H1 (cell line): ENCODE results near the gene TYSND1. TPM values are rescaled to one million over a fixed set of nuclear protein-coding genes. Genes with fewer than 3 reads are reported as not detected.

Experiments
- CTCF ChIA-PET: fragments of 300-600 bp; sonication (Branson Sonifier 250); formaldehyde crosslinking; loops from one replicate; lab custom pipeline; 2021; ENCODE audit not compliant: partially characterized antibody; lab: Charles Lee
- POLR2A ChIA-PET: fragments of 300-600 bp; sonication (Branson Sonifier 250); formaldehyde crosslinking; loops from one replicate; lab custom pipeline; 2021; ENCODE audit warnings: inconsistent platforms; ENCODE audit not compliant: partially characterized antibody; lab: Charles Lee
- DNase-seq, 2 experiments: peaks; one replicate each; pipeline versions ENCODE4 v3.0.0 to v3.0.0-alpha.2; 2010 to 2022; ENCODE audit warnings: low spot score in 2 of 2, low read depth in 1 of 2, mixed read lengths in 1 of 2
- FAIRE-seq: peaks from 2 replicates; lab custom pipeline; 2011; peaks lifted over from hg19 to GRCh38; lab: Jason Lieb, UNC
- H2AFZ ChIP-seq: 2 replicates; pipeline ENCODE4 v1.8.1; 2012; ENCODE audit warnings: low read length, inconsistent platforms
- H2AK5ac ChIP-seq: 2 replicates; pipeline ENCODE4 v1.6.1; 2013; ENCODE audit warnings: low read depth, low read length
- H2BK120ac ChIP-seq: replicated peaks from 2 replicates; pipeline ENCODE3; 2013; ENCODE audit warnings: low read depth, low read length, inconsistent platforms
- H2BK12ac ChIP-seq: 2 replicates; pipeline ENCODE4 v1.6.1; 2013; ENCODE audit warnings: low read depth, low read length
- H2BK15ac ChIP-seq: 2 replicates; pipeline ENCODE4 v1.6.1; 2013; ENCODE audit warnings: low read length
- H2BK20ac ChIP-seq: 2 replicates; pipeline ENCODE4 v1.6.1; 2013; ENCODE audit warnings: low read length
- H2BK5ac ChIP-seq: 2 replicates; pipeline ENCODE4 v1.6.1; 2013; ENCODE audit warnings: low read depth, low read length
- H3K14ac ChIP-seq: 2 replicates; pipeline ENCODE4 v1.6.1; 2013; ENCODE audit warnings: inconsistent platforms; ENCODE audit not compliant: insufficient read length
- H3K18ac ChIP-seq: 2 replicates; pipeline ENCODE4 v1.6.1; 2013; ENCODE audit warnings: low read length; ENCODE audit errors: extremely low read depth
- H3K23ac ChIP-seq: 2 replicates; pipeline ENCODE4 v1.6.1; 2013; ENCODE audit warnings: inconsistent platforms; ENCODE audit not compliant: insufficient read length
- H3K23me2 ChIP-seq: 2 replicates; pipeline ENCODE4 v1.6.1; 2013; ENCODE audit warnings: low read depth, low read length
- H3K27ac ChIP-seq: 2 replicates; pipeline ENCODE4 v1.6.1; 2011; ENCODE audit warnings: low read depth, low read length, inconsistent platforms
- H3K27me3 ChIP-seq, 4 experiments: replicated peaks in 1 of 4; 1 replicate in 1 of 4; 2 replicates in 3 of 4; pipeline versions ENCODE4 v1.6.1 to v1.8.1; 2011 to 2013; ENCODE audit warnings: low read length in 3 of 4, mild to moderate bottlenecking in 3 of 4, inconsistent platforms in 2 of 4, mixed read lengths in 2 of 4, moderate library complexity in 1 of 4; ENCODE audit not compliant: control insufficient read depth in 3 of 4, insufficient read depth in 3 of 4; ENCODE audit errors: extremely low read depth in 1 of 4
- H3K36me3 ChIP-seq, 4 experiments: 2 replicates each; pipeline versions ENCODE4 v1.6.1 to v1.8.1; 2011 to 2013; ENCODE audit warnings: mild to moderate bottlenecking in 4 of 4, low read length in 3 of 4, moderate library complexity in 2 of 4, control low read depth in 1 of 4, inconsistent platforms in 1 of 4; ENCODE audit not compliant: insufficient read depth in 4 of 4, control insufficient read depth in 2 of 4
- H3K4ac ChIP-seq: replicated peaks from 2 replicates; pipeline ENCODE3; 2013; ENCODE audit warnings: low read length, low read depth, mixed read lengths, inconsistent platforms; ENCODE audit not compliant: insufficient read length
- H3K4me1 ChIP-seq, 4 experiments: replicated peaks in 1 of 4; 1 replicate in 1 of 4; 2 replicates in 3 of 4; pipeline versions ENCODE4 v1.6.1 to v1.8.1; 2011 to 2013; ENCODE audit warnings: low read length in 3 of 4, inconsistent platforms in 2 of 4, mixed read lengths in 1 of 4; ENCODE audit not compliant: insufficient read depth in 4 of 4, control insufficient read depth in 3 of 4
- H3K4me2 ChIP-seq, 2 experiments: 2 replicates each; pipeline versions ENCODE4 v1.6.1 to v1.8.1; 2011 to 2013; ENCODE audit warnings: low read depth in 2 of 2, low read length in 2 of 2, control low read depth in 1 of 2, inconsistent platforms in 1 of 2, mild to moderate bottlenecking in 1 of 2; ENCODE audit not compliant: insufficient read depth in 1 of 2
- H3K4me3 ChIP-seq, 4 experiments: fragments of 200-600, 300-600 bp in 1 of 4; sonication (generic), shearing (Covaris generic), sonication (Bioruptor Twin) in 1 of 4; 2 replicates each; pipeline versions ENCODE4 v1.5.1 to v1.8.1; 2011 to 2016; ENCODE audit warnings: low read length in 4 of 4, low read depth in 3 of 4, control low read depth in 2 of 4, inconsistent platforms in 2 of 4, mild to moderate bottlenecking in 2 of 4, mixed read lengths in 1 of 4, moderate library complexity in 1 of 4; ENCODE audit not compliant: insufficient read depth in 2 of 4; ENCODE audit errors: extremely low read depth in 1 of 4
- H3K56ac ChIP-seq: replicated peaks from 2 replicates; pipeline ENCODE3; 2013; ENCODE audit warnings: low read depth, mild to moderate bottlenecking, mixed read lengths, low read length, inconsistent platforms; ENCODE audit not compliant: insufficient read length
- H3K79me1 ChIP-seq: 2 replicates; pipeline ENCODE4 v1.6.1; 2013; ENCODE audit warnings: low read depth, low read length, control low read depth
- H3K79me2 ChIP-seq, 2 experiments: 2 replicates each; pipeline versions ENCODE4 v1.6.1 to v1.8.1; 2012 to 2013; ENCODE audit warnings: low read length in 2 of 2, mild to moderate bottlenecking in 2 of 2, inconsistent platforms in 1 of 2; ENCODE audit not compliant: insufficient read depth in 2 of 2, control insufficient read depth in 1 of 2
- H3K9ac ChIP-seq, 4 experiments: replicated peaks in 1 of 4; 1 replicate in 1 of 4; 2 replicates in 3 of 4; pipeline versions ENCODE4 v1.6.1 to v1.8.1; 2011 to 2013; ENCODE audit warnings: low read depth in 3 of 4, low read length in 3 of 4, control low read depth in 2 of 4, mild to moderate bottlenecking in 2 of 4, moderate library complexity in 2 of 4, inconsistent platforms in 1 of 4; ENCODE audit errors: extremely low read depth in 1 of 4
- H3K9me3 ChIP-seq, 2 experiments: 2 replicates each; pipeline versions ENCODE4 v1.6.1 to v1.8.1; 2012 to 2013; ENCODE audit warnings: mild to moderate bottlenecking in 2 of 2, moderate library complexity in 2 of 2, control low read depth in 1 of 2, inconsistent platforms in 1 of 2, low read depth in 1 of 2, low read length in 1 of 2, mixed read lengths in 1 of 2; ENCODE audit not compliant: insufficient read depth in 2 of 2
- H4K20me1 ChIP-seq, 2 experiments: replicated peaks in 1 of 2; 2 replicates each; pipeline versions ENCODE3 to v1.8.1; 2011 to 2013; ENCODE audit warnings: inconsistent platforms in 2 of 2, low read length in 2 of 2, mild to moderate bottlenecking in 1 of 2; ENCODE audit not compliant: insufficient read depth in 2 of 2, control insufficient read depth in 1 of 2
- H4K5ac ChIP-seq: 2 replicates; pipeline ENCODE4 v1.6.1; 2013; ENCODE audit warnings: low read length, low read depth, mixed read lengths, inconsistent platforms; ENCODE audit not compliant: insufficient read length
- H4K8ac ChIP-seq: 2 replicates; pipeline ENCODE4 v1.8.0; 2013; ENCODE audit warnings: mild to moderate bottlenecking, moderate library complexity, low read length, inconsistent platforms; ENCODE audit not compliant: insufficient read depth; ENCODE audit errors: extremely low read depth
- H4K91ac ChIP-seq: replicated peaks from 2 replicates; pipeline ENCODE3; 2013; ENCODE audit warnings: low read length, mixed read lengths, inconsistent platforms; ENCODE audit not compliant: insufficient read length
- ATF2 ChIP-seq: IDR thresholded peaks from 2 replicates; pipeline ENCODE4 v1.6.1; 2012; ENCODE audit warnings: low read length, inconsistent platforms
- BCL11A ChIP-seq, 2 experiments: IDR thresholded peaks; one replicate each; pipeline ENCODE4 v1.6.1; 2011; ENCODE audit warnings: low read depth in 2 of 2, low read length in 2 of 2, mild to moderate bottlenecking in 2 of 2
- CHD2 ChIP-seq: IDR thresholded peaks from 2 replicates; pipeline ENCODE4 v1.6.1; 2012; ENCODE audit warnings: low read length, improper control_type of control experiment
- WGBS, 2 experiments: shearing (Covaris generic) in 1 of 2; methylation state at CpG; one replicate each; pipeline versions ENCODE4 v1.1.6 to v1.1.7; 2013 to 2015; ENCODE audit warnings: low lambda C conversion rate in 2 of 2, mixed read lengths in 2 of 2, inconsistent platforms in 1 of 2, low coverage in 1 of 2, missing lambda C conversion rate in 1 of 2; ENCODE audit not compliant: insufficient replicate concordance in 2 of 2, insufficient coverage in 1 of 2, insufficient read length in 1 of 2; ENCODE audit errors: extremely low coverage in 1 of 2, missing lambda C conversion rate in 1 of 2; 5-methylcytosine and 5-hydroxymethylcytosine counted together
- polyA plus RNA-seq, 7 experiments: library from polyadenylated mRNA; depleted of rRNA in 3 of 7; stranded (reverse) in 5 of 7; unstranded in 2 of 7; fragments of >200 nt in 5 of 7; fragments of 200-250 nt in 2 of 7; gene quantifications; 1 replicate in 5 of 7; 2 replicates in 1 of 7; 4 replicates in 1 of 7; pipeline versions ENCODE4 v1.2.1 to v1.2.3, GENCODE V29; 2011 to 2013; ENCODE audit warnings: missing spikeins in 2 of 7, mixed read lengths in 2 of 7
- total RNA-seq: library from RNA; stranded (reverse); fragmentation: NEBNext Ultra II Directional; extraction: Animal tissue kit (Norgen Biotek cat#: 25700); gene quantifications from 2 replicates; pipeline ENCODE4 v1.2.1, GENCODE V29; 2021

TYSND1 gene
- total and polyA plus RNA-seq, 2 of the 8 experiments (the other 6 are each of a cell fraction or from before 2014, with no cell fraction given), result 11.9 to 15.0 TPM

DNA sequence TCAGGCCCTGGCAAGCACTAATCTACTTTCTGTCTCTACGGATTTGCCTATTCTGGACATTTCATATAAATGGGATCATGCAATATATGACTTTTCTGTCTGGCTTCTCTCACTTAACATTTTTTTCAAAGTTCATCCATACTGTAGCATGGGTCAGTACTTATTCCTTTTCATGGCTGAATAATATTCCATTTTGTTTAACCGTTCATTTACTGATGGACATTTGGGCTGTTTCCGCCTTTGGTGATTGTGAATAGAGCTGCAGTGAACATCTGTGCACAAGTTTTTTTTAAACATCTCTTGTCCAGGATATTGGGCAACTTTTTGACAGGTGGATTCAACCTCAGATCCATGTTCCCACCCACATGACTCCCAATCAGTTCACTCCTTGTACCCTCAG is 44.8 kb downstream of the TYSND1 start:
- 65% methylated on average over 3 of the region's 3 CpGs; no CpG with 5 or more reads in 1 of the 2 experiments for WGBS, 2 experiments
- H2BK12ac ChIP-seq, result no peak overlapping the region
- no peak for FAIRE-seq

More for the DNA sequence above, 44.8 kb downstream of the TYSND1 start:
- Histone ChIP-seq H4K20me1 (no peaks in the 10 kb centered on the region), H4K5ac (no peak overlapping the region), H3K9ac (no peak overlapping the region), H2BK20ac (no peak overlapping the region), H3K36me3 (no peaks in the 10 kb centered on the region), H3K9me3 (no peaks in the 10 kb centered on the region), H3K79me2 (no peaks in the 10 kb centered on the region), H4K91ac (no peak overlapping the region), H3K14ac (no peak overlapping the region), H3K4me3 (no peak overlapping the region), H2BK15ac (no peak overlapping the region), H3K18ac (no peak overlapping the region), H3K4me2 (no peak overlapping the region), H3K27ac (no peak overlapping the region), H3K4ac (no peak overlapping the region), H2AK5ac (no peak overlapping the region), H2BK120ac (no peak overlapping the region), H2BK5ac (no peak overlapping the region), H3K79me1 (no peaks in the 10 kb centered on the region), H3K27me3 (no peaks in the 10 kb centered on the region; a peak in 1 of 7 replicates), H3K23ac (no peak overlapping the region), H3K56ac (no peak overlapping the region), H3K23me2 (no peaks in the 10 kb centered on the region), H2AFZ (no peak overlapping the region), H4K8ac (no peak overlapping the region), H3K4me1 (peaks cover 0 to 2% (median 0%) of the 10 kb centered on the region in 4 experiments; a peak in 1 of 7 replicates)
- CTCF ChIA-PET, result interaction anchor here (0.6 to 13.4 kb wide), 3 partner anchors 18 to 130 kb away, joined by 3 to 155 read pairs (median 3); no protein-coding TSS in a partner anchor
- POLR2A ChIA-PET, result no interaction called here
- no peak for DNase-seq
- TF ChIP-seq BCL11A (IDR thresholded peaks at IDR 0.05; ENCODE audit: low read depth in 2 of 2, low read length in 2 of 2) (no peak), CHD2 (no peak), ATF2 (no peak)
